Liver (tissue), 9 donors: ENCODE results near the gene SLC45A2. TPM values are rescaled to one million over a fixed set of nuclear protein-coding genes. Genes with fewer than 3 reads are reported as not detected.

Source experiments
- DNase-seq: peaks from one replicate; pipeline ENCODE4 v3.0.0-alpha.2; 2017; ENCODE audit warnings: low spot score
- H3K27ac ChIP-seq, 2 donors: one replicate each; pipeline ENCODE4 v1.7.0; 2013; ENCODE audit warnings: inconsistent platforms in 2 of 2, low read length in 2 of 2, control low read depth in 1 of 2, low read depth in 1 of 2, mild to moderate bottlenecking in 1 of 2
- H3K27me3 ChIP-seq, 4 donors: one replicate each; pipeline versions ENCODE4 v1.6.1 to v1.7.0; 2013; ENCODE audit warnings: low read length in 3 of 4, inconsistent platforms in 1 of 4, mild to moderate bottlenecking in 1 of 4, moderate library complexity in 1 of 4; ENCODE audit not compliant: control insufficient read depth in 4 of 4, insufficient read depth in 4 of 4
- H3K36me3 ChIP-seq, 4 donors: one replicate each; pipeline versions ENCODE4 v1.6.1 to v1.7.0; 2013; ENCODE audit warnings: low read length in 3 of 4, mild to moderate bottlenecking in 3 of 4, low read depth in 1 of 4, moderate library complexity in 1 of 4; ENCODE audit not compliant: control insufficient read depth in 4 of 4, insufficient read depth in 3 of 4
- H3K4me1 ChIP-seq, 4 donors: one replicate each; pipeline versions ENCODE4 v1.6.1 to v1.7.0; 2013; ENCODE audit warnings: low read length in 3 of 4, mild to moderate bottlenecking in 3 of 4, moderate library complexity in 1 of 4; ENCODE audit not compliant: control insufficient read depth in 4 of 4, insufficient read depth in 4 of 4
- H3K4me3 ChIP-seq, 3 donors: one replicate each; pipeline versions ENCODE4 v1.6.1 to v1.7.0; 2013; ENCODE audit warnings: low read length in 3 of 3, control low read depth in 1 of 3, low read depth in 1 of 3, mild to moderate bottlenecking in 1 of 3
- H3K9ac ChIP-seq, 2 donors: one replicate each; pipeline ENCODE4 v1.7.0; 2013; ENCODE audit warnings: low read length in 2 of 2, mild to moderate bottlenecking in 2 of 2, moderate library complexity in 2 of 2, control low read depth in 1 of 2, low read depth in 1 of 2
- H3K9me3 ChIP-seq, 4 donors: one replicate each; pipeline versions ENCODE4 v1.6.1 to v1.7.0; 2013; ENCODE audit warnings: low read length in 3 of 4; ENCODE audit not compliant: control insufficient read depth in 4 of 4
- EGR1 ChIP-seq, 2 donors: IDR thresholded peaks; 2 replicates each; pipeline ENCODE4 v1.6.1; 2016 to 2018; ENCODE audit warnings: antibody characterized with exemption in 2 of 2, low read depth in 2 of 2
- FOXA1 ChIP-seq: IDR thresholded peaks from 2 replicates; pipeline ENCODE4 v1.6.1; 2016; ENCODE audit warnings: antibody characterized with exemption
- FOXA2 ChIP-seq: IDR thresholded peaks from 2 replicates; pipeline ENCODE4 v1.6.1; 2016; ENCODE audit warnings: antibody characterized with exemption
- GABPA ChIP-seq, 2 donors: IDR thresholded peaks in 1 of 2; conservative IDR thresholded peaks in 1 of 2; 2 replicates each; pipeline ENCODE4 v1.6.1; 2016; ENCODE audit warnings: antibody characterized with exemption in 2 of 2, mild to moderate bottlenecking in 1 of 2, moderate library complexity in 1 of 2
- HNF4A ChIP-seq, 2 donors: conservative IDR thresholded peaks; 2 replicates each; pipeline ENCODE4 v1.6.1; 2016; ENCODE audit warnings: antibody characterized with exemption in 2 of 2, mild to moderate bottlenecking in 2 of 2
- HNF4G ChIP-seq: IDR thresholded peaks from 2 replicates; pipeline ENCODE4 v1.6.1; 2016; ENCODE audit warnings: antibody characterized with exemption
- JUND ChIP-seq, 2 donors: IDR thresholded peaks; 2 replicates each; pipeline ENCODE4 v1.6.1; 2016; ENCODE audit warnings: antibody characterized with exemption in 2 of 2
- NR2F2 ChIP-seq: IDR thresholded peaks from 2 replicates; pipeline ENCODE4 v1.6.1; 2016; ENCODE audit warnings: antibody characterized with exemption
- RAD21 ChIP-seq, 2 donors: IDR thresholded peaks; 2 replicates each; pipeline ENCODE4 v1.6.1; 2016; ENCODE audit warnings: antibody characterized with exemption in 2 of 2, mild to moderate bottlenecking in 2 of 2
- RXRA ChIP-seq, 2 donors: IDR thresholded peaks; 2 replicates each; pipeline ENCODE4 v1.6.1; 2017 to 2018; ENCODE audit warnings: antibody characterized with exemption in 2 of 2, mild to moderate bottlenecking in 1 of 2
- SP1 ChIP-seq: IDR thresholded peaks from 2 replicates; pipeline ENCODE4 v1.6.1; 2018; ENCODE audit warnings: antibody characterized with exemption, mild to moderate bottlenecking
- TAF1 ChIP-seq: conservative IDR thresholded peaks from 2 replicates; pipeline ENCODE4 v1.6.1; 2016; ENCODE audit warnings: antibody characterized with exemption, mild to moderate bottlenecking
- YY1 ChIP-seq: IDR thresholded peaks from 2 replicates; pipeline ENCODE4 v1.6.1; 2016; ENCODE audit warnings: antibody characterized with exemption, mild to moderate bottlenecking
- ZBTB33 ChIP-seq: IDR thresholded peaks from 2 replicates; pipeline ENCODE4 v1.6.1; 2016; ENCODE audit warnings: antibody characterized with exemption
- WGBS: extraction: QIAGEN DNeasy Blood & Tissue Kit; methylation state at CpG from one replicate; pipeline ENCODE4 v1.1.7; 2013; 5-methylcytosine and 5-hydroxymethylcytosine counted together
- polyA plus RNA-seq, 2 donors: library from polyadenylated mRNA; stranded (reverse) in 1 of 2; unstranded in 1 of 2; fragments of 200-250 nt in 1 of 2; fragments of >200 nt in 1 of 2; fragmentation: Nextera tagmentation in 1 of 2; extraction: Ambion mirVana in 1 of 2; gene quantifications; one replicate each; pipeline versions ENCODE4 v1.2.1 to v1.2.3, GENCODE V29; 2013 to 2015
- total RNA-seq, 2 donors: library from RNA; depleted of rRNA; stranded (reverse); fragments of >200 nt; gene quantifications; one replicate each; pipeline ENCODE4 v1.2.3, GENCODE V29; 2014
- TF ChIP-seq, protein P1 (sequence below): IDR thresholded peaks from 2 replicates; pipeline ENCODE4 v1.6.1; 2016; ENCODE audit warnings: antibody characterized with exemption
- TF ChIP-seq, protein P2 (sequence below): fragments of 150-350 bp; IDR thresholded peaks from 2 replicates; pipeline ENCODE4 v1.5.1; 2017; ENCODE audit warnings: improper control_type of control experiment, low read depth, low read length; ENCODE audit not compliant: missing input control
- TF ChIP-seq, protein P3 (sequence below): IDR thresholded peaks from 2 replicates; pipeline ENCODE4 v1.6.1; 2016; ENCODE audit warnings: antibody characterized with exemption, mild to moderate bottlenecking
- TF ChIP-seq, protein P4 (sequence below): IDR thresholded peaks from 2 replicates; pipeline ENCODE4 v1.6.1; 2016; ENCODE audit warnings: antibody characterized with exemption
- donor health status: healthy.
- donor health status: healthy.
- donor health status: healthy.
- donor health status: healthy.
- donor health status: healthy.

Gene SLC45A2
- total and polyA plus RNA-seq, 4 donors, result 0.01 to 1.3 TPM; not detected in 2

DNA sequence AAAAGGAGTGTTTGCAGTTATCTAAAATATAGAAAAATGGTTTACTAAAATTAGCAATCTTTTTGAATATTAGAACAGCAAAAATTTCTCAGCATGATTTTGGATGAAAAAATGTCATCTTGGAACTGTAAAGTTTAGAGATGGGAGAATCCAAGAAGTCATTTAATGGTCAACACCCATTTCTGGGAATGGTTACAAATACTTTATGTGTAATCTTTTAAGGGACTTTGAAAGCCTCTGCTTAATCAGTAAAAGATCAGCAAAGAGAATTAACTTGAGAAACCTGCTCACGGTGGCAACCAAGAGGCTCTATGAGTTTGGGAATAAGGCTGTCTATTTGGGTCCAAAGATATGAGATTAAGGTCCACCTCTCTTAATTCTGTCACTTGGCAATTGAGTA lies 45.6 kb upstream of the SLC45A2 start:
- Histone ChIP-seq H3K9me3 (no peaks in the 10 kb centered on the region), H3K4me3 (no peak overlapping the region), H3K27ac (peak overlapping the region in 1 of 2 donors; percentile 19), H3K4me1 (peaks cover 14 to 41% (median 24%) of the 10 kb centered on the region in 4 donors), H3K9ac (no peak overlapping the region), H3K27me3 (no peaks in the 10 kb centered on the region), H3K36me3 (peaks cover 0 to 1% (median 0%) of the 10 kb centered on the region in 4 donors)
- DNase-seq, result no peak
- no peak for TF ChIP-seq SP1
- TF ChIP-seq, protein P1, sequence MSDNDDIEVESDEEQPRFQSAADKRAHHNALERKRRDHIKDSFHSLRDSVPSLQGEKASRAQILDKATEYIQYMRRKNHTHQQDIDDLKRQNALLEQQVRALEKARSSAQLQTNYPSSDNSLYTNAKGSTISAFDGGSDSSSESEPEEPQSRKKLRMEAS, result no peak
- TF ChIP-seq, protein P2, sequence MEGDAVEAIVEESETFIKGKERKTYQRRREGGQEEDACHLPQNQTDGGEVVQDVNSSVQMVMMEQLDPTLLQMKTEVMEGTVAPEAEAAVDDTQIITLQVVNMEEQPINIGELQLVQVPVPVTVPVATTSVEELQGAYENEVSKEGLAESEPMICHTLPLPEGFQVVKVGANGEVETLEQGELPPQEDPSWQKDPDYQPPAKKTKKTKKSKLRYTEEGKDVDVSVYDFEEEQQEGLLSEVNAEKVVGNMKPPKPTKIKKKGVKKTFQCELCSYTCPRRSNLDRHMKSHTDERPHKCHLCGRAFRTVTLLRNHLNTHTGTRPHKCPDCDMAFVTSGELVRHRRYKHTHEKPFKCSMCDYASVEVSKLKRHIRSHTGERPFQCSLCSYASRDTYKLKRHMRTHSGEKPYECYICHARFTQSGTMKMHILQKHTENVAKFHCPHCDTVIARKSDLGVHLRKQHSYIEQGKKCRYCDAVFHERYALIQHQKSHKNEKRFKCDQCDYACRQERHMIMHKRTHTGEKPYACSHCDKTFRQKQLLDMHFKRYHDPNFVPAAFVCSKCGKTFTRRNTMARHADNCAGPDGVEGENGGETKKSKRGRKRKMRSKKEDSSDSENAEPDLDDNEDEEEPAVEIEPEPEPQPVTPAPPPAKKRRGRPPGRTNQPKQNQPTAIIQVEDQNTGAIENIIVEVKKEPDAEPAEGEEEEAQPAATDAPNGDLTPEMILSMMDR, result no peak
- TF ChIP-seq YY1, result peak; percentile 22
- no peak for TF ChIP-seq GABPA (IDR thresholded peaks at IDR 0.05 in 1 of 2, conservative IDR thresholded peaks at IDR 0.05 in 1 of 2)
- TF ChIP-seq RAD21 (IDR thresholded peaks at IDR 0.05), result no peak
- peak in 1 of 2 donors; percentile 47 for TF ChIP-seq JUND (IDR thresholded peaks at IDR 0.05)
- no peak for TF ChIP-seq HNF4G
- TF ChIP-seq, protein P3, sequence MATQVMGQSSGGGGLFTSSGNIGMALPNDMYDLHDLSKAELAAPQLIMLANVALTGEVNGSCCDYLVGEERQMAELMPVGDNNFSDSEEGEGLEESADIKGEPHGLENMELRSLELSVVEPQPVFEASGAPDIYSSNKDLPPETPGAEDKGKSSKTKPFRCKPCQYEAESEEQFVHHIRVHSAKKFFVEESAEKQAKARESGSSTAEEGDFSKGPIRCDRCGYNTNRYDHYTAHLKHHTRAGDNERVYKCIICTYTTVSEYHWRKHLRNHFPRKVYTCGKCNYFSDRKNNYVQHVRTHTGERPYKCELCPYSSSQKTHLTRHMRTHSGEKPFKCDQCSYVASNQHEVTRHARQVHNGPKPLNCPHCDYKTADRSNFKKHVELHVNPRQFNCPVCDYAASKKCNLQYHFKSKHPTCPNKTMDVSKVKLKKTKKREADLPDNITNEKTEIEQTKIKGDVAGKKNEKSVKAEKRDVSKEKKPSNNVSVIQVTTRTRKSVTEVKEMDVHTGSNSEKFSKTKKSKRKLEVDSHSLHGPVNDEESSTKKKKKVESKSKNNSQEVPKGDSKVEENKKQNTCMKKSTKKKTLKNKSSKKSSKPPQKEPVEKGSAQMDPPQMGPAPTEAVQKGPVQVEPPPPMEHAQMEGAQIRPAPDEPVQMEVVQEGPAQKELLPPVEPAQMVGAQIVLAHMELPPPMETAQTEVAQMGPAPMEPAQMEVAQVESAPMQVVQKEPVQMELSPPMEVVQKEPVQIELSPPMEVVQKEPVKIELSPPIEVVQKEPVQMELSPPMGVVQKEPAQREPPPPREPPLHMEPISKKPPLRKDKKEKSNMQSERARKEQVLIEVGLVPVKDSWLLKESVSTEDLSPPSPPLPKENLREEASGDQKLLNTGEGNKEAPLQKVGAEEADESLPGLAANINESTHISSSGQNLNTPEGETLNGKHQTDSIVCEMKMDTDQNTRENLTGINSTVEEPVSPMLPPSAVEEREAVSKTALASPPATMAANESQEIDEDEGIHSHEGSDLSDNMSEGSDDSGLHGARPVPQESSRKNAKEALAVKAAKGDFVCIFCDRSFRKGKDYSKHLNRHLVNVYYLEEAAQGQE, result no peak
- TF ChIP-seq EGR1 (IDR thresholded peaks at IDR 0.05; ENCODE audit: low read depth in 2 of 2), result no peak
- TF ChIP-seq, protein P4, sequence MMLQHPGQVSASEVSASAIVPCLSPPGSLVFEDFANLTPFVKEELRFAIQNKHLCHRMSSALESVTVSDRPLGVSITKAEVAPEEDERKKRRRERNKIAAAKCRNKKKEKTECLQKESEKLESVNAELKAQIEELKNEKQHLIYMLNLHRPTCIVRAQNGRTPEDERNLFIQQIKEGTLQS, result no peak
- TF ChIP-seq TAF1, result no peak
- TF ChIP-seq FOXA1, result no peak
- TF ChIP-seq RXRA (IDR thresholded peaks at IDR 0.05), result peak in 1 of 2 donors; percentile 40
- no peak for TF ChIP-seq FOXA2
- TF ChIP-seq NR2F2, result no peak
- peak; percentile 57 to 59 for TF ChIP-seq HNF4A (conservative IDR thresholded peaks at IDR 0.05)
- no peak for TF ChIP-seq ZBTB33
- WGBS, result 36% methylated on average over 1 of the region's 1 CpG
